Naive thymus-derived CD4-positive, alpha-beta T cell (primary cell): Measurements from ENCODE around the gene CFAP44. TPM values are rescaled to one million over a fixed set of nuclear protein-coding genes. Genes with fewer than 3 reads are reported as not detected.

Experiments
- ATAC-seq: fragments of 150-1000 bp; cut with Tn5 transposase; 2 replicates; pipeline ENCODE4 v1.10.0; 2021; ENCODE audit warnings: mild to moderate bottlenecking, moderate library complexity
- CTCF ChIA-PET: fragments of 350-600 bp; sonication (Branson Sonifier 250); formaldehyde crosslinking; loops from one replicate; lab custom pipeline; 2021; ENCODE audit warnings: antibody characterized with exemption; lab: Charles Lee
- POLR2A ChIA-PET: fragments of 350-600 bp; sonication (Branson Sonifier 250); formaldehyde crosslinking; loops from one replicate; lab custom pipeline; 2021; ENCODE audit warnings: antibody characterized with exemption, inconsistent platforms; lab: Charles Lee
- DNase-seq, 9 donors: peaks; one replicate each; pipeline versions ENCODE4 v3.0.0 to v3.0.0-alpha.2; 2020 to 2022; ENCODE audit warnings: mixed read lengths in 1 of 9
- H3K27ac ChIP-seq: one replicate; pipeline ENCODE4 v1.7.0; 2013; ENCODE audit warnings: mild to moderate bottlenecking, low read depth, low read length, moderate library complexity
- H3K27me3 ChIP-seq, 2 donors: one replicate each; pipeline ENCODE4 v1.7.0; 2013; ENCODE audit warnings: low read length in 2 of 2, mild to moderate bottlenecking in 2 of 2, moderate library complexity in 2 of 2; ENCODE audit not compliant: control insufficient read depth in 2 of 2, insufficient read depth in 2 of 2
- H3K36me3 ChIP-seq, 3 experiments: 1 replicate in 2 of 3; 2 replicates in 1 of 3; pipeline ENCODE4 v1.7.0; 2013; ENCODE audit warnings: low read length in 3 of 3, mild to moderate bottlenecking in 3 of 3, moderate library complexity in 1 of 3; ENCODE audit not compliant: insufficient read depth in 3 of 3, control insufficient read depth in 2 of 3
- H3K4me1 ChIP-seq, 2 donors: one replicate each; pipeline ENCODE4 v1.7.0; 2013; ENCODE audit warnings: low read length in 2 of 2, mild to moderate bottlenecking in 2 of 2, moderate library complexity in 1 of 2; ENCODE audit not compliant: control insufficient read depth in 2 of 2, insufficient read depth in 2 of 2
- H3K4me3 ChIP-seq: 2 replicates; pipeline ENCODE4 v1.7.0; 2013; ENCODE audit warnings: mild to moderate bottlenecking, low read length
- H3K9me3 ChIP-seq, 3 experiments: 1 replicate in 2 of 3; 2 replicates in 1 of 3; pipeline ENCODE4 v1.7.0; 2013; ENCODE audit warnings: low read length in 3 of 3; ENCODE audit not compliant: control insufficient read depth in 2 of 3
- H3K27ac Mint-ChIP-seq, 9 donors: one replicate each; pipeline ENCODE4 v1.8.0; 2020 to 2022; ENCODE audit warnings: mixed read lengths in 9 of 9, mild to moderate bottlenecking in 8 of 9, moderate library complexity in 5 of 9, inconsistent platforms in 2 of 9
- H3K27me3 Mint-ChIP-seq, 5 donors: one replicate each; pipeline ENCODE4 v1.8.0; 2021 to 2022; ENCODE audit warnings: mixed read lengths in 5 of 5, mild to moderate bottlenecking in 1 of 5
- H3K36me3 Mint-ChIP-seq, 5 donors: one replicate each; pipeline ENCODE4 v1.8.0; 2020 to 2022; ENCODE audit warnings: mixed read lengths in 5 of 5, mild to moderate bottlenecking in 3 of 5, inconsistent platforms in 1 of 5
- H3K4me1 Mint-ChIP-seq, 7 donors: one replicate each; pipeline ENCODE4 v1.8.0; 2020 to 2022; ENCODE audit warnings: mixed read lengths in 7 of 7, mild to moderate bottlenecking in 3 of 7, inconsistent platforms in 1 of 7
- H3K4me3 Mint-ChIP-seq, 10 donors: one replicate each; pipeline ENCODE4 v1.8.0; 2020 to 2022; ENCODE audit warnings: mild to moderate bottlenecking in 10 of 10, mixed read lengths in 10 of 10, moderate library complexity in 6 of 10, inconsistent platforms in 2 of 10
- H3K9me3 Mint-ChIP-seq, 11 donors: one replicate each; pipeline ENCODE4 v1.8.0; 2020 to 2022; ENCODE audit warnings: mixed read lengths in 11 of 11, mild to moderate bottlenecking in 4 of 11, inconsistent platforms in 1 of 11, moderate library complexity in 1 of 11
- intact Hi-C, 2 donors: fragments of 100-400 bp; cut with micrococcal nuclease; formaldehyde crosslinking; loops; one replicate each; pipeline ENCODE4 v1.15.1; 2023
- polyA plus RNA-seq, 2 donors: library from polyadenylated mRNA; unstranded; fragments of 300-500 nt; fragmentation: Illumina TruSeq; gene quantifications; one replicate each; pipeline ENCODE4 v1.2.3, GENCODE V29; 2021
- total RNA-seq, 6 experiments: library from RNA in 5 of 6; stranded (reverse) in 5 of 6; gene quantifications; 1 replicate in 5 of 6; 2 replicates in 1 of 6; pipeline ENCODE4 v1.2.3 and lab custom pipeline; 2021 to 2026

The CFAP44 gene
- total and polyA plus RNA-seq, 7 experiments from 2014 or later = 0.29 to 40.9 (median 8.3) TPM

DNA sequence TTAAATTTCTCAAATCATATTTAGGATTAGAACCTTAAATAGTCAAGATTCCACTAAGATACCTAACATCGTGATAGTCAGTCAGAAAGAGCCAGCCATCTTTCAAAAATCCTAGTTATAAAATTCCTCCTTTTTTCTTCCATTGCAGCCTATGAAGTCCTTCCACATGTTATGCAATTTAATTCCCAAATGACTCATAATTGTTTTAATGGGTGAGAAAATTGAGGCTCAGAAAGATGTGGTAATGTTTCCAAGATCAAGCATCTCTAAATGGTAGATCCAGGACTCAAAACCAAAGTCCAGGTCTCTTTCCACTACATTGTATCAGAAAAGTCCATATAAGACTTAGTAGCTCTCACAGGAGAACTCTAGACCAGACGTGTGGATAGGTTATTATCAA, 9.5 kb downstream of the CFAP44 start:
- H3K9me3 ChIP-seq = no peaks in the 10 kb centered on the region
- POLR2A ChIA-PET = no interaction called here
- ATAC-seq = no peak
- no peaks in the 10 kb centered on the region for H3K27me3 Mint-ChIP-seq
- no peaks in the 10 kb centered on the region for H3K27me3 ChIP-seq
- no peak overlapping the region for H3K27ac ChIP-seq
- no peak overlapping the region for H3K27ac Mint-ChIP-seq
- H3K4me3 ChIP-seq = no peak overlapping the region
- H3K4me1 ChIP-seq = no peaks in the 10 kb centered on the region
- DNase-seq = no peak
- intact Hi-C loops = no loop called here
- H3K4me1 Mint-ChIP-seq = no peaks in the 10 kb centered on the region
- H3K4me3 Mint-ChIP-seq = no peak overlapping the region
- H3K36me3 ChIP-seq = peaks cover 0 to 2% (median under 1%) of the 10 kb centered on the region in 3 experiments
- peaks cover 1 to 15% (median 6%) of the 10 kb centered on the region in 11 donors for H3K9me3 Mint-ChIP-seq
- H3K36me3 Mint-ChIP-seq = peaks cover 23 to 76% (median 65%) of the 10 kb centered on the region in 5 donors
- CTCF ChIA-PET = interaction anchor here (0.6 kb wide), 1 partner anchor 778 kb away, joined by 3 read pairs; no protein-coding TSS in a partner anchor

DNA sequence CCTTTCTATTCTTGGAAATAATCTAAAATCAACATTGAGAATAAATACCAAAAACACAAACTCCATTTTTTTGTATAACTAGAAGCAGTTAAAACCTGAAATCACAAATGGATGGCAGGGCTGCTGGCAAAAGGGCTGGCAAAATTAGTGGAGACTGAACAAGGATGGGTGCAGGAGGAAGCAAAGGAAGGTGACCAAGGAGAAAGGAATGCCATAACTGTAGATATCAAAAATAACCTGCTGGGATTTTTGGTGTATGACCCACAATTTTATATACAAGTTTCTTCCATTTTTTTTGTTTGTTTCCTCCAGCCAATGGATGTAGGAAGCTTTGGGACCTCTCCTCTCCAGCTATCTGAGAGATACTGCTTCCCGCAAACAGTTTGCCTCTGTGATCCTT, 12.7 kb downstream of the CFAP44 start:
- POLR2A ChIA-PET = no interaction called here
- CTCF ChIA-PET = no interaction called here
- H3K9me3 ChIP-seq = no peaks in the 10 kb centered on the region
- DNase-seq (no peak), ATAC-seq (no peak)
- no peak overlapping the region for H3K27ac ChIP-seq
- intact Hi-C loops = no loop called here
- Mint-ChIP-seq H3K4me1 (no peaks in the 10 kb centered on the region), H3K36me3 (peaks cover 37 to 91% (median 83%) of the 10 kb centered on the region in 5 donors), H3K27ac (no peak overlapping the region), H3K9me3 (peaks cover 9 to 39% (median 13%) of the 10 kb centered on the region in 11 donors), H3K27me3 (no peaks in the 10 kb centered on the region), H3K4me3 (no peak overlapping the region)
- peaks cover 0 to 19% (median 4%) of the 10 kb centered on the region in 3 experiments for H3K36me3 ChIP-seq
- no peak overlapping the region for H3K4me3 ChIP-seq
- no peaks in the 10 kb centered on the region for H3K27me3 ChIP-seq
- H3K4me1 ChIP-seq = no peaks in the 10 kb centered on the region

DNA sequence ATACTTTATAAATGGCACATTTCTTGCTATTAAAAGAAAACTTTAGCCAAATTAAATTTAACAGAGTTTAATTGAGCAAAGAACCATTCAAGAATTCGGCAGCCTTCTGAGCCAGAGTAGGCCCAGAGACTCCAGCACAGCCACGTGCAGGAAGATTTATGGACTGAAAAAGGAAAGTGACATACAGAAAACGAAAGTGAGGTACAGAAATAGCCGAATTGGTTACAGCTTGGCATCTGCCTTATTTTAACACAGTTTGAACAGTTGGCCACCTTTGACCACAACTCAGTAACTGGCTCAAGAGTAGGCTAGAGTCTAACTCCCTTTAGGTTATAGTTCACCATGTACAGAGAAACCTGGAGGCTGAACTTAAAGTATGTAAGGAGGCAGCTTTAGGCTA, 17.6 kb downstream of the CFAP44 start:
- ChIA-PET CTCF (no interaction called here), POLR2A (no interaction called here)
- no peak overlapping the region for H3K27ac Mint-ChIP-seq
- H3K4me1 Mint-ChIP-seq = no peaks in the 10 kb centered on the region
- H3K9me3 Mint-ChIP-seq = peaks cover 11 to 46% (median 14%) of the 10 kb centered on the region in 11 donors
- H3K4me3 ChIP-seq = no peak overlapping the region
- DNase-seq (no peak), ATAC-seq (no peak)
- H3K36me3 Mint-ChIP-seq = peaks cover 37 to 85% (median 74%) of the 10 kb centered on the region in 5 donors
- H3K27me3 ChIP-seq = no peaks in the 10 kb centered on the region
- H3K27me3 Mint-ChIP-seq = no peaks in the 10 kb centered on the region
- intact Hi-C loops = no loop called here
- no peaks in the 10 kb centered on the region for H3K4me1 ChIP-seq
- no peaks in the 10 kb centered on the region for H3K9me3 ChIP-seq
- H3K36me3 ChIP-seq = peaks cover 0 to 26% (median 4%) of the 10 kb centered on the region in 3 experiments
- H3K27ac ChIP-seq = no peak overlapping the region
- peak overlapping the region in 1 of 10 donors; percentile 14 for H3K4me3 Mint-ChIP-seq

DNA sequence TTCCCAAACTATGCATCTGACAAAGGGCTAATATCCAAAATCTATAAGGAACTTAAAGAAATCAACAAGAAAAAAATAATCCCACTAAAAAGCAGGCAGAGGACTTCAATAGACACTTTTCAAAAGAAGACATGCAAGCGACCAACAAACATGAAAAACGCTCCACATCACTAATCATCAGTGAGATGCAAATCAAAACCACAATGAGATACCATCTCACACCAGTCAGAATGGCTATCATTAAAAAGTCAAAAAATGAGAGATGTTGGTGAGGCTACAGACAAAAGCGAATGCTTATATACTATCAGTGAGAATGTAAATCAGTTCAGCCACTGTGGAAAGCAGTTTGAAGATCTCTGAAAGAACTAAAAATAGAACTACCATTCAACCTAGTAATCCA, 20.2 kb downstream of the CFAP44 start:
- H3K4me1 ChIP-seq = no peaks in the 10 kb centered on the region
- no peak for ATAC-seq
- ChIA-PET CTCF (no interaction called here), POLR2A (no interaction called here)
- peaks cover 0 to 18% (median 3%) of the 10 kb centered on the region in 3 experiments for H3K36me3 ChIP-seq
- H3K27me3 ChIP-seq = no peaks in the 10 kb centered on the region
- no peaks in the 10 kb centered on the region for H3K4me1 Mint-ChIP-seq
- H3K27ac ChIP-seq = no peak overlapping the region
- H3K36me3 Mint-ChIP-seq = peaks cover 19 to 73% (median 60%) of the 10 kb centered on the region in 5 donors
- H3K9me3 Mint-ChIP-seq = peaks cover 2 to 35% (median 10%) of the 10 kb centered on the region in 11 donors
- intact Hi-C loops = no loop called here
- H3K4me3 ChIP-seq = no peak overlapping the region
- H3K27ac Mint-ChIP-seq = no peak overlapping the region
- H3K27me3 Mint-ChIP-seq = no peaks in the 10 kb centered on the region
- no peak overlapping the region for H3K4me3 Mint-ChIP-seq
- DNase-seq = no peak
- no peaks in the 10 kb centered on the region for H3K9me3 ChIP-seq

DNA sequence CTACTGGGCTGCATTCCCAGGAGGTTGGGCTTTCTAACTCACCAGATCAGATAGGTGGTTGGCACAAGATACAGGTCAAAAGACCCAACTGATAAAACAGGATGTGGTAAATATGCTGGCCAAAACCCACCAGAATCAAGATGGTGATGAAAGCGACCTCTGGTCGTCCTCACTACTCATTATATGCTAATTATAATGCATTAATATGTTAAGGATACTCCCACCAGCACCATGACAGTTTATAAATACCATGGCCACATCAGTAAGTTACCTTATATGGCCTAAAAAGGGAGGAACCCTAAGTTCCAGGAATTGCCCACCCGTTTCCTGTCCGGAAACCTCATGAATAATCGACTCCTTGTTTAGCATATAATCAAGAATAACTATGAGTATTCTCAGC, 31.6 kb downstream of the CFAP44 start:
- H3K4me3 ChIP-seq = no peak overlapping the region
- Mint-ChIP-seq H3K9me3 (peaks cover 4 to 42% (median 27%) of the 10 kb centered on the region in 11 donors), H3K4me1 (peaks cover 0 to 3% (median 0%) of the 10 kb centered on the region in 7 donors), H3K4me3 (no peak overlapping the region), H3K27me3 (no peaks in the 10 kb centered on the region), H3K36me3 (peaks cover 9 to 38% (median 36%) of the 10 kb centered on the region in 5 donors), H3K27ac (no peak overlapping the region)
- H3K4me1 ChIP-seq = no peaks in the 10 kb centered on the region
- ChIA-PET POLR2A (no interaction called here), CTCF (interaction anchor here (0.6 kb wide), 1 partner anchor 331 kb away, joined by 3 read pairs; no protein-coding TSS in a partner anchor)
- intact Hi-C loops = no loop called here
- H3K27me3 ChIP-seq = no peaks in the 10 kb centered on the region
- DNase-seq = no peak
- no peak for ATAC-seq
- peaks cover 0 to 2% (median 0%) of the 10 kb centered on the region in 3 experiments for H3K36me3 ChIP-seq
- no peaks in the 10 kb centered on the region for H3K9me3 ChIP-seq
- H3K27ac ChIP-seq = no peak overlapping the region

DNA sequence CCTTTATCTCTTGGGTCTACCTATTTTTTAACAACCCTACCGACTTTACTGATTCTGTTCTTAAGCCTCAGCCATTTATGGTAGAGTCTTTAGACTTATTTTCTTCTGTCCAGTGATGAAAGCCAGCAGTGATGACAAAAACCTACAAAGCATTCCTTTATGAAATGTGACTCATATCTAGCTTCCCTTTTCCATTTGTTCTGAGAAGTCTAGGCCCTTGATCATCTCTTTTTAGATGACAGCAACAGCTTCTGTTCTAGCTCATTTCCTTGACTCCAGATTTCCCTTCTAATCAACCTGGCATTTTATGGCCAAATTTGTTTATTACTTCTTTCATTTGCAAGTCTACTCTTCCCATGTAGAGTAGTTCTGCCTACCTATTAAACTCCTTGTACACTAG, 36.1 kb downstream of the CFAP44 start:
- Mint-ChIP-seq H3K27me3 (no peaks in the 10 kb centered on the region), H3K36me3 (peaks cover 5 to 59% (median 55%) of the 10 kb centered on the region in 5 donors), H3K4me1 (peaks cover 0 to 2% (median 0%) of the 10 kb centered on the region in 7 donors), H3K27ac (no peak overlapping the region), H3K4me3 (no peak overlapping the region), H3K9me3 (peaks cover 0 to 4% (median 0%) of the 10 kb centered on the region in 11 donors)
- no peaks in the 10 kb centered on the region for H3K9me3 ChIP-seq
- H3K36me3 ChIP-seq = peaks cover 0 to 10% (median 0%) of the 10 kb centered on the region in 3 experiments
- ChIA-PET POLR2A (no interaction called here), CTCF (no interaction called here)
- H3K27ac ChIP-seq = no peak overlapping the region
- no peak for ATAC-seq
- H3K27me3 ChIP-seq = no peaks in the 10 kb centered on the region
- intact Hi-C loops = no loop called here
- H3K4me1 ChIP-seq = no peaks in the 10 kb centered on the region
- DNase-seq = no peak
- H3K4me3 ChIP-seq = no peak overlapping the region

DNA sequence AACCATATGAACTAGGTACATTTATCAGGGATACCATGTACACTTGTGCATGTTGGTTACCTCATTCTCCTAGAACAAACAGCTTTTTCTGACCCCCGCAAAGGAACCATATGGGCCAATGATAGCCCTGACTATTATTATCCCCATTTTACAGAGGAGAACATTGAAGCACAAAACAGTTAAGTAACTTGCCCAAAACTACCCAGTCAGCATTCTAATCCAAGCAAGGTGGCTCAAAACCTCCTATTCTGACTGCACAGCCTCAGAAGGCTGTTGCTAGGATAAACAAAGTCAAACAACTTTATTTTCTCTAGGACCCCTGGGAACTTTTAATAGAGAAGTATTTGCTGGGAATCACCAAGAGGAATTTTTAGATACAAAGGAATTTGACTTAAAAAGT, 36.7 kb downstream of the CFAP44 start:
- ChIA-PET CTCF (no interaction called here), POLR2A (no interaction called here)
- no peak overlapping the region for H3K4me3 ChIP-seq
- H3K27me3 Mint-ChIP-seq = no peaks in the 10 kb centered on the region
- H3K36me3 Mint-ChIP-seq = peaks cover 5 to 61% (median 58%) of the 10 kb centered on the region in 5 donors
- no peaks in the 10 kb centered on the region for H3K27me3 ChIP-seq
- peaks cover 0 to 10% (median 0%) of the 10 kb centered on the region in 3 experiments for H3K36me3 ChIP-seq
- no peak overlapping the region for H3K4me3 Mint-ChIP-seq
- H3K9me3 ChIP-seq = no peaks in the 10 kb centered on the region
- intact Hi-C loops = no loop called here
- H3K27ac Mint-ChIP-seq = no peak overlapping the region
- DNase-seq = no peak
- H3K9me3 Mint-ChIP-seq = peaks cover 0 to 4% (median 0%) of the 10 kb centered on the region in 11 donors
- H3K4me1 Mint-ChIP-seq = peaks cover 0 to 1% (median 0%) of the 10 kb centered on the region in 7 donors
- ATAC-seq = no peak
- H3K27ac ChIP-seq = no peak overlapping the region
- H3K4me1 ChIP-seq = no peaks in the 10 kb centered on the region
